Right hindlimb (tissue), 1 donor: ENCODE results near the gene ZNF26.
"Not testable (repeated sequence)": the region's sequence is repeated elsewhere in the genome, so short reads cannot be mapped to it uniquely, and the experiment has no call there.

ENCODE experiments used
- DNase-seq: peaks from one replicate; pipeline ENCODE4 v3.0.0-alpha.2; 2018

ZNF26 gene, protein sequence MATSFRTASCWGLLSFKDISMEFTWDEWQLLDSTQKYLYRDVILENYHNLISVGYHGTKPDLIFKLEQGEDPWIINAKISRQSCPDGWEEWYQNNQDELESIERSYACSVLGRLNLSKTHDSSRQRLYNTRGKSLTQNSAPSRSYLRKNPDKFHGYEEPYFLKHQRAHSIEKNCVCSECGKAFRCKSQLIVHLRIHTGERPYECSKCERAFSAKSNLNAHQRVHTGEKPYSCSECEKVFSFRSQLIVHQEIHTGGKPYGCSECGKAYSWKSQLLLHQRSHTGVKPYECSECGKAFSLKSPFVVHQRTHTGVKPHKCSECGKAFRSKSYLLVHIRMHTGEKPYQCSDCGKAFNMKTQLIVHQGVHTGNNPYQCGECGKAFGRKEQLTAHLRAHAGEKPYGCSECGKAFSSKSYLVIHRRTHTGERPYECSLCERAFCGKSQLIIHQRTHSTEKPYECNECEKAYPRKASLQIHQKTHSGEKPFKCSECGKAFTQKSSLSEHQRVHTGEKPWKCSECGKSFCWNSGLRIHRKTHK

DNA sequence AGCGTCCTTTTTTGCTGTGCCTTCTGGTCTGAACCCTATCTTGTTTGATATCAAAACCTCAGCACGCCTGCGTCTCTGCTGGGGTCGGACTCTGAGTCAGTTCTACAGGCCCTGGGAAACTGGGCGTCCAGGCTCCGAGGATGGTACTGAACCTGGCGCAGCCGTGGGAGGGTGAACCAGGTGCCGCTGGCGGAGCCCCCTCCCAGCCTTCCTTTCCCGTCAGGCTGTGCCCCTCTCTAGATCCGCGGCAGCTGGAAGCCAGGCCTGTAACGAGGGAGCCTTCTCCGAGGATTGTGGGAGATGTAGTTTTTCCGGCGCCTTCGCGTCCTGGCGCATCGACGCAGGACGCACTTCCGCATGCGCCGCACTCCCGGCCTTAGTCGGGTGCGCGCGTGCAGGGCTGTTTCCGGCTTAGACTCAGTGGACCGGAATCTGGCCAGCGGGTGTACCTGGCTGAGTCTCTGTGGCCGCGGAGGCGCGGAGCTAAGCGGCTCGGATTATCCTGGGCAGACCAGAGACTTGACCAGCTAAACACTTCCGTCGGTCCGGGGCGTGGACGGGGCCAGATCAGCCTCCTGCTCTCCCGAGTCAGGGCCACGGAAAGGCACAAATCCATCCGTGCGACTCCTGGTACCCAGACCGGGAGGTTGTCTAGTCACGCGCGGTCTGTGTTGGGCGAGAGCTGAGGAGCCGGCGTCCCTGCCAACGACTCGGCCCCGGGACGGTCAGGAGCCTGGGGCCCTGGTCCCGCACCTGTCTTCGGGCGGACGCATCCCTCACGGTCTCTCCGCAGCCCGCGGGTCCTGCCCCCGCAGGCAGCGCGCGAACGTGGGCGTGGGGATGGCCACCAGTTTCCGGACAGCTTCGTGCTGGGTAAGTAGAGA, at the start of gene ZNF26:
ZNF26 (plus strand) TSS at position 367 of the 884 bp plus-strand sequence; CDS start at position 841, 474 bp downstream.
- peak; percentile 95 for DNase-seq

DNA sequence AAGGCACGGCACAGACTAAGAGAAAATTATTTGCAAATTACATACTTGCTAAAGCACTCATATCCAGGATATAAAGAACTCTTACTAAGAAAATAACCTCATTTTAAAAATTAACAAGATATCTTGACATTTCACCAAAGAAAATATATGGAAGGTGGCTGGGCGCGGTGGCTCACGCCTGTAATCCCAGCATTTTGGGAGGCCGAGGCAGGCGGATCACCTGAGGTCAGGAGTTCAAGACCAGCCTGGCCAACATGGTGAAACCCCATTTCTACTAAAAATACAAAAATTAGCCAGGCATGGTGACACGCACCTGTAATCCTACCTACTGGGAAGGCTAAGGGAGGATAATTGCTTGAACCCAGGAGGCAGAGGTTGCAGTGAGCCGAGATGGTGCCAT, 49.2 kb upstream of the ZNF26 start:
- DNase-seq, result not testable (repeated sequence)

DNA sequence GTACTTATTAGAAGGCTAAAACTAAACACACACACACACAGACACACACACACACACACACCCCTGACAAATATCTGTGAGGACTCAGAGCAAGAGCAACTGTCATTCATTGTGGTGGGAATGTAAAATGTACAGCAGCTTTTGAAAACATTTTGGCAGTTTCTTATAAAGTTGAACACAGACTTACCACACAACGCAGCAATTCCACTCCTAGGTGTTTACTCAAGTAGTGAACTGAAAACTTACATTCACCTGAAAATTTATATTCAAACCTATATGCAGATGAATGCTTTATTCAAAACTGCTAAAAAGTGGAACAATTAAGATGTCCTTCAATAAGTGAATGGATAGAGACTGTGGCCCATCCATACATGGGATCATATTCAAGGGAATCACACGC, 48.7 kb upstream of the ZNF26 start:
- DNase-seq, result no peak

DNA sequence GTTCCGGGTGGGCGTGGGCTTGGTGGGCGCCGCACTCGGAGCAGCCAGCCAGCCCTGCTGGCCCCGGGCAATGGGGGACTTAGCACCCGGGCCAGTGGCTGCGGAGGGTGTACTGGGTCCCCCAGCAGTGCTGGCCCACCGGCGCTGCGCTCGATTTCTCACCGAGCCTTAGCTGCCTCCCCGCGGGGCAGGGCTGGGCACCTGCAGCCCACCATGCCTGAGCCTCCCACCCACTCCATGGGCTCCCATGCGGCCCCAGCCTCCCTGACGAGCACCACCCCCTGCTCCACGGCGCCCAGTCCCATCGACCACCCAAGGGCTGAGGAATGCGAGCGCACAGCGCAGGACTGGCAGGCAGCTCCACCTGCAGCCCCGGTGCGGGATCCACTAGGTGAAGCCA, 47.4 kb upstream of the ZNF26 start:
- DNase-seq, result not testable (repeated sequence)

DNA sequence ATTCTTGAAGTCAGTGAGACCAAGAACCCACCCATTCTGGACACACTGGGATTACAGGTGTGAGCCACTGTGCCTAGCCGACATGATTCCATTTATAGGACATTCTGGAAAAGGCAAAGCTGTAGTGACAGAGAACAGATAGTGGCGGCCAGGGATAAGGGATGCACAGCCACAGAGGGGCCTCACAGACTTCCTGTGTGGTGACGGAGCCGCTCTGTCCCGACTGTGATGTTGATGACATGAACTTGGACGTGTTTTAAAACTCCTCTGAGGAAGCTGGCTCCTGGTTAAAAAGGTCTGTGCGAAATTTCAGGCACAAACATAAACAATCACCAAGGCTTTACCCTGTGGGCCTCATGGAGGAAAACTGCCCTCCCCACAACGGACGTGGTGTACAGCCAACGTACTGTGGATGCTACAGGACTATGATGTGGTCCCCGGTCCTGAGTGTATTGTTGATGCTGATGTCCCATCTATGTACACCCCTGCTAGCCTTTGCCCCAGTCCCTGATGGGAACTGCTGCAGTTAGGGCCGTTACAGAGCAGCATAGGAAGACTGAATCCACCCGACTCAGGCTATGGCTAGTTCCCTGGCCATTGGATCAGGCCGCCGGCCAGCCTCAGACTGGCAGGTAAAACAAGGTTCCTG, 46.0 kb upstream of the ZNF26 start:
- DNase-seq, result no peak

DNA sequence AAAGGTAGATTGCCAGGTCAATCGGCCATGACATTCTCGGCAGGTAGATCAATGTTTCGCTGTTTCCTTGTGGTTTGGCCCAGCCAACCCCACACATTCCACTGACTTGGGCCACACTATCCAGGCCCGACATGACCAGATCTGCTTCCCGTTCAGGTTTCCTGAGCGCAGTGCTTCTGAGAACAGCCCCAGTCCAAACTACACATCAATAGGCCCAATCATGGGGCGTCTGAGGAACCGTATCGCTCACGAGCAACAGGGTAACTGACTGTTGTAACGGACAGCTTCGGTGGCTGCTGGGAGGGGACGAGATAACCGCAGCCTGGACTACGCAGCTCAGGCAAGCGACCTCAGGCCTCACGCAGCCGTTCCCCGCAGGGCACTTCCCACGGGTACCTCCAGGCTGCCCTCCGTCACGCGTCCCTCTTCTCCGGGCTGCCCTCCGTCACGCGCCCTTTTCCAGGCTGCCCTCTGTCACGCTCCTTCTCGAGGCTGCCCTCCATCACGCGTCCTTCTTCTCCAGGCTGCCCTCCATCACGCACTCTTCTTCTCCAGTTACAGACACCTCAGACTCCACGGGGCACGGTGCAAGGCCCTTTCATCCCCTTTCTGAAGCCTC, 44.7 kb upstream of the ZNF26 start:
- no peak for DNase-seq

DNA sequence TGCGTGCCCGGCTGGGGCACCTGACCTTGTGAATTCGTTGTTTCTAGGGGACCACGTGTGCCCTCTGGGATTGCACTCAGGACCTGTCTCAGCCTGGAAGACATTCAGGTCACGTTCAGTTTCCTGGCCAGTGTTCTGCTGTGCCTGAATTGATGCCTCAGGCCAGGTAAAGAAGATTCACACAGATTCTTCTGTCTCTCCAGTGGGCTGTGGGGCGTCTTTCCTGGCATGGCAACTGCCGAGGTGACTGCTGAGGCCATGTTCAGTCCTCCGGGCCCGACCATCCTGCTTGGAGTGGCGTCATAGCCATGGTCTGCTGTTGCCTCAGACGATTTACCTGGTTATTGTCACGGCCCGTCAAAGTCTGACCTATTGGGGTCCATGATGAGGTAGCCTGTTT, 43.6 kb upstream of the ZNF26 start:
- no peak for DNase-seq

DNA sequence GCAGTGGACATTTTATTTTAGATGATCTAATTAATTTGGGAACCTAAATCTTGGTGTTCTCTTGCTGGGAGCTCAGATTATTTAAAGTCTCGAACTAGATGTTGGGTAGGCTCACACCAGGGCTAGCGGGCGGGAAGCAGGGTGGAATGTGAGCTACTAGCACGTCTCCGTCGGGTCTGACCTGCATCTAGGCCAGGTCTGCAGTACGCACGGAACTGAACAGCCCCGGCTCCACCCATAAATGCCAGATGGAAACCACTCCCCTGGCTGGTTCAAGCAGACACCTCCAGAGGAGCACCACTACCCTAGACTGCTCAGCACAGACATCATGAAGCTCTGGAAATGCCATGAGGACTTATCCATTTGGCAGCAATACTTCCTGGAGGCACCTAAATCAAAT, 40.4 kb upstream of the ZNF26 start:
- DNase-seq, result no peak

DNA sequence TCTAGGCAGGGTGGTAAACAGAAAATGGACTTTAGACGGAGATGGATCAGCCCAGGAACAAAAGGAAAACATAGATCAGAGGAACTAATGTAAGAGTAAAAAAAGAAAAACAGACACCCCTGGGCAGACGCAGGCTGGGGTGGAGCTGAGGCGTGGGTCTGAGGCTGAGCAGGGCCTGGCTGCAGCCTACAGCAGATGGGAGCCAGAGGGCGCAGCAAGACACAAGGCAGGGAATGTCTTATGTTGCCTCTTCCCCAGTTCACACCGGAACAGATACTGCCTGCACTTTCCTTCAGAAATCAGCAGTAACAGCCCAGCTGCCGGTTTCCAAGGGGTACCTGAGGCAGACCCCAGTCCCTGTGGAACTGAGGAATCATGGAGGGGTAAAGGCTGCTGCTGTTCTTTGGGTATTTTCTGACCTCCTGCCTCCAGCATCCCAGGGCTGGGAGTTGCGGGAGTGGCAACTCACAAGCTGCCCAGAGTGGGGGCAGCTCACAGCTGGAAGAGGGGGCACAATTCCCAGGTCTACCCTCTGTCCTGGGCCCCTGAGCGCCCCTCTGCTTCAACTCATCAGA, 39.8 kb upstream of the ZNF26 start:
- no peak for DNase-seq

DNA sequence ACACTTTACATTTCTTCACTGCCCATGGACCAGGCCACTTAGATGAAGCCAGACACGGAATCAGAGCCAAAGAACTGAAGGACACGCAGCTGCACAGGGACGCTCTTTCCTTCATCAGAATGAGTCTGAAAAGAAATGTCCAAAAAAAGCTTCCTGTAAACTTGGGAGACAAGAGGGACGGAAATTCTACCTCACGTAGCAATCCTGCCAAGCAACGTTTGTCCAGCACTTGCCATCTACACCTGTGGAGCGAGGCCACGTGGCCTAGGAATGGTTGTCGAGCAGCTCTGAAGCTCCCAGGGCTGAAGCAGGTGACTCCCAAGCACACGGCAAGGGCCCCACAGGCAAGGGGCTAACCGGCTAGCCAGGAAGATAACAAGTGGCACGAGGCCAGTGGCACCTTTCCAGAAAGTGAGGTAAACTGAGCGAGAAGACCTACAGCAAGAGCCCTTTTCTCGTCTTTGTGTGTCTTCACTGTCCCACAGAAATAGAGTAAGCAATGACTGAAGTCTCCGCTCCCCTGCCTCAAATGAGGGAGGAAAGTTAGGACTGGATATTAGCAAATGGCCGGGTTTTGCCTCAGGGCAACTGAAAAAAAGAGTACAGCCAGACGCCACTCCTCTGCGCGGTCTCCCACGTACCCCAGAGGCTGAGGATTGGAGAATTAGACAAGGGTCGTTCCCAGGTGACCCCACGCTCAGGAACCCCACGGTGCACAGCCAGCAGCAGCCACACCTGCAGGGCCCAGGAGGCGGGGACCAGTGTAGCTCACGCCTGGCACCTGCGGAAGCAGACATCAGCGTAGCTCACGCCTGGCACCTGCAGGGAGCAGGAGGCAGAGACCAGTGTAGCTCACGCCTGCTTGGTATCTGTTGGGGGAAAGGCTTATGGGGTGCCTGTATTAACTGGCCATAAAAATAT, 37.8 kb upstream of the ZNF26 start:
- no peak for DNase-seq

DNA sequence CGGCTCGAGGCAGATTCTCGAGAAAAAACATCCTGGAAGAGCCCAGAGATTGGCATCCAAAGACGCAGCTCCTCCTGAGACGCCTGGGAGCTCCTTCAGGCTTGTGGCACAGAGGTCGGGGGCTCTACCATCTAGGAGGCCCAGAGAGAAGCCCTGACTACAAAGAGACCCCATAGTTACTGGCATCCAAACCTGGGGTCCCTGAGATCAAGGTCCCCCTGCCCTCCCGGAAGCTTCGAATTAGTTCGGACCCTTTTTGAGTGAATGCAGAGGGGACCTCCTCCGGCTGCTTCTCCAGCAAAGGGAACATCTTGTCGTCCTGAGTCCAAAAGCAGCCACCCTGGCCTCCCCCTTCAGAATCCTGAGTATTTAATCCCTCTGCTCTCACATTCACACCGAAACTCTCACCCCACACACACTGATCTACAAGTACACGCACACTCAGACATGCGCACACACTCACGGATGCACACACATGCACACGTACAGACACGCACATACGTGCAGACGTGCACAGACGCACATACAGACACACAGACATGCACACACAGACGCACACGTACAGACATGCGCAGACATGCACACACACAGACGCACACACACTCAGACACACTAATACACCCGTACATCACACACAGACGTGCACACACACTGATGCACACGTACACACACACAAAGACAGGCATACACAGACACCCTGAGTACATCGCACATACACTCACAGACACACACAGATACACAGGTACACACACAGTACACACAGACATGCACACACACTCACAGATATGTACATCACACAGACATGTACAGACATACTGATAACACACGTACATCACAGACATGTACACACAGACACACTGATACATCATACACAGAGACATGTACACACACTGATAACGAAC, 36.0 kb upstream of the ZNF26 start:
- no peak for DNase-seq

DNA sequence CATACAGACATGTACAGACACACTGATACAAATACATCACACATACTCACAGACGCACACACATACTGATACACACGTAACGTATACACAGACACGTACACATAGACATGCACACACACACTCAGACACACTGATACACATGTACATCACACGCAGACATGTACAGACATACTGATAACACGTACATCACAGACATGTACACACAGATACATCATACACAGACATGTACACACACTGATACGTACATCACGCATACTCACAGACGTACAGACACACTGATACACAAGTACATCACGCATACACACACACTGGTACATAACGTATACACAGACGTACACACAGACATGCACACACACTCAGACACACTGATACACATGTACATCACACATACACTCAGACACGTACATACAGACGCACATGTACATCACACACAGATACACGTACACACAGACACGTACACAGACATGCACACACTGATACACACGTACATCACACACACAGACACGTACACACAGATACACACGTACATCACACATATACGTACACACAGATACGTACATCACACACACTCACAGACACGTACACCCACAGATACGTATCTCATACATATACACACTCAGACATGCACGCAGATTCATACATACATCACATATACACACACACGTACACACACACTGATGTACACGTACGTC, 35.2 kb upstream of the ZNF26 start:
- no peak for DNase-seq

DNA sequence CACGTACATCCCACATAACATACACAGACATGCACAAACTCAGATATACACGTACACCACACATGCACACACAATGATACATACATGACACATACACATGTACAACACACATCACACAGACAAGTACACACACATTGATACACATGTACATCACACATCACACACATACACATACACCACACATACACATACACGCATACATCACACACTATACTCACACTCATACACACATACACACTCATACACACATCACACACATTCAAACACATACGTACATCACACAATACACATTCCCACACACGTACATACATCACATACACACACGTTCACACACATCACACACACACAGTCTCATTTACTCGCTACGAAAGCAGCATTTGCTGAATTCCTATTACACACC, 34.5 kb upstream of the ZNF26 start:
- DNase-seq, result no peak

DNA sequence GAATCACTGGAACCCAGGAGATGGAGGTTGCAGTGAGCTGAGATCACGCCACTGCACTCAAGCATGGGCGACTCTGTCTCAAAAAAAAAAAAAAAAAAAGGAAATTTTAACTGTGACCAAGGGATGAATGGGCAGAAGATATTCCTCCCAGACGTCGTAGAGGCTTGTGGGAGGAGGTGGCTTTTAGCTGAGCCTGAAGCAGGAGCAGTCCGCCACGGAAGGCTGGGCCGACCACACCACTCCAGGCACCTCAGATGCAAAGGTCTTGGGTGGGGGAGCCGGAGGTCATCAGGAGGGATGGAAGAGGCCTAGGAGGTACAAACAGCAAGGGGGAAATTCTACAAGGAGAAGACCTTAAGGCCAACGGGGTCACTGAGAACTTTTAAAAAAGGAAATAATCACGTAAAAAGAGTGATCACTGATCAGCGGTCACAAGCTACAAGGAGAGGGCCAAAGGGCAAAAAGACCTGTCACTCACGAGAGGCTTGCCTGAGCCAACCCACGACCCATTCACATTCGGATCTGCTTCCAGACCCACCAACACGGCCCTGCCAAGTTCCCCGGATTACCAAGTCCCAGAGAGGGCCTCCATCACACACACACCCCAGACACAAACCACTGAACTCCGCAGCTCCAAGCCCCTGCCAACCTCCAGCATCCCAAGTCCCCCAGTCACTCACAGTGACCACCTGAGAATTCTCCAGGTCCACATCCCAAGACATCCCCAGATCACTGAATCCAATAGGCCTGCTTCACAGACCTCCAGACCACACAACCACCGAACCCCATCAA, 33.6 kb upstream of the ZNF26 start:
- no peak for DNase-seq

DNA sequence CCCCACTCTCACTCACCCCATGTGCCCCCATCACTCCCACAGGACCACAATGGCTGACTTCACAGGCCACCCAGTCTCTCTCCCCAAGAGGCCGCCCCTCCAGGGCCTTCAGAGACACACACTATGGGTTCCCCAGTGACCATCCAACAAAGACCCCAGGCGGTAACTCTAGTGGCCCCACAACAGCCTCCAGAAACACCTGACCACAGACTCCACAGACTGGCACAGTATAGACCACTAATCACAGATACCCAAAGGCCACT, 33.1 kb upstream of the ZNF26 start:
- DNase-seq, result no peak

DNA sequence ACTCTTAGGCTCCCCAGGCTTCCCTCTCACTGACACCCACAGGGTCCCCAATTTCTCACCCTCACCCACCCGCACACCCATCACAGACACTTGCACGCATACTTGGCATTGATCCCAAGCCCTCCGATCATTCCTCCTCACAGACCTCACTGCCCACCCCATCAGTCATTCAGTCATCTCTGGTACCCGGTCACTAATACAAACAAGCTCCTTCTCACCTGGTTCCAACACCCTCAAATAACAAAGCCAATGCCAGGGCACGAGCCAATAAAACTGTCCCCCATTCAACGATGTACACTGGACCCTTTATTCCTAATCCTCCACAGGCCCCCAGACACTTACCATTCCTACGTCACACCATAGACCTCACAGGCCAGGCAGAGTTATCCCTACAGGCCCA, 32.4 kb upstream of the ZNF26 start:
- no peak for DNase-seq

DNA sequence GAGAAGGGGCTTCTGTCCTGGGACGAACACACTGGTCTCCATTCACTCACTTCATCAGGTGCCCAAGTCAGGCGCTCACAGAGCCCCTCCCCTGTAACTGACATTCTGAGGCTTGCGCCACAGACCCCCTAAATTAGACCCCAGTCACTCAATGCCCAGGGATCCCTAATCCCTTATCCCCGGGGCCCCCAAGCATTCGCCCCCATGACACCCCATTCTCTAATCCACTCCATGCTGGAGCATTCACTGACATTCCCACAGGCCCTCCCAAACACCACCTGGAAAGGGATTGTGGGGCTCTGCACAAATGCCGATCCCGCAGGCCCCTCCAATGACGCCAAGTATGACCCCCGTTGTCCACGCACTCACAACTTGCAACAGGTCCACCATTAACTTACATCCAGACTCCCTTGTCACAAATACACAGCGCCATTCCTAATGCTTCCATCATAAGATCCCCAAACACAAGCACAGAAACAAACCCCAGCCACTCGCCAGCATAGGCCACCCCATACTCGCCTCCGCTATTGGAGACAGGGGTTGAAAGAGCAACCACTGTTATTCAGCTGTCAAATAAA, 31.6 kb upstream of the ZNF26 start:
- DNase-seq, result no peak
